ENCODE data around the gene FRS3. TPM values are rescaled to one million over a fixed set of nuclear protein-coding genes. Genes with fewer than 3 reads are reported as not detected.
A peak's percentile ranks its signal among the peaks of the same experiment; 100 is the strongest.
"Not testable (repeated sequence)": the region's sequence is repeated elsewhere in the genome, so short reads cannot be mapped to it uniquely, and the experiment has no call there.

FRS3 gene, protein sequence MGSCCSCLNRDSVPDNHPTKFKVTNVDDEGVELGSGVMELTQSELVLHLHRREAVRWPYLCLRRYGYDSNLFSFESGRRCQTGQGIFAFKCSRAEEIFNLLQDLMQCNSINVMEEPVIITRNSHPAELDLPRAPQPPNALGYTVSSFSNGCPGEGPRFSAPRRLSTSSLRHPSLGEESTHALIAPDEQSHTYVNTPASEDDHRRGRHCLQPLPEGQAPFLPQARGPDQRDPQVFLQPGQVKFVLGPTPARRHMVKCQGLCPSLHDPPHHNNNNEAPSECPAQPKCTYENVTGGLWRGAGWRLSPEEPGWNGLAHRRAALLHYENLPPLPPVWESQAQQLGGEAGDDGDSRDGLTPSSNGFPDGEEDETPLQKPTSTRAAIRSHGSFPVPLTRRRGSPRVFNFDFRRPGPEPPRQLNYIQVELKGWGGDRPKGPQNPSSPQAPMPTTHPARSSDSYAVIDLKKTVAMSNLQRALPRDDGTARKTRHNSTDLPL
- 6.7 TPM for total RNA-seq

DNA sequence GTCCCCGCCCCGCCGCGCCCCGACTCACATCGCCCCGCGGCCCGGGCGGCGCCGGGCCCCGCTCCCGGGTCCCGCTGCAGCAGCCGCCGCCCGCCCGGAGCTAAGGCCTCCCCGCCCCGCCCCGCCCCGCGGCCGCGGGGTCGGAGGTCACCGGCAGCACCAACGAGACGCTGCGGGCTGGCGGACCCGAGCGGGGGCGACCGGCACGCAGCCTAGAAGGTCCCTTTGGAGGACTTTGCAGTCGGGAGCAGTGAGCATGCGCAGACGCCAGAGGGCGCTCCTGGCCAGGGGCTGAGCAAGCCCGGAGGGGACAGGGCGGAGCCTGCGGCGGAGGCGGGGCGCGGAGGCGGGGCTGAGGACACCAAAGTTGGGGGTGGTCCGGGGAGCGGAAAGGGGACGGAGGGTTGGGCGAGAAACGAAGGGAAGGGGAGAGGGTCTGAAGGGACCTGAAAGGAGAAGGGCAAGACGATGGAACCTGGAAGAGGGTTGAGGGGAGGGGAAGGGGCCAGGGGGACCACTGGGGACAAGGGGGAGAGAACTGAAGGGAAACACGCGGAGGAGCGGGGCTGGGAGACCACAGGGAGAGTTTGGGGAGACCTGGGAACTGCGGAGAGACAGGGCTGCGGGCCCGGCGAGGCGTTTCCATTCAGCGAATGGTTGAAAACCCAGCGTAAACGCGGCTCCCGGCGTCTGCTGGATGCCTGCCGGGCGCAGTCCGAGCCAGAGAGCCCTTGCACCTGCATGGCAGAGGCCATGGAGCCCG lies at the start of gene FRS3:
Gene FRS3, minus strand, starts transcription at position 113 of the 763 bp plus-strand sequence. CDS start 2,913 bp downstream, outside the sequence.
- DNase-seq, result peak; percentile 99

DNA sequence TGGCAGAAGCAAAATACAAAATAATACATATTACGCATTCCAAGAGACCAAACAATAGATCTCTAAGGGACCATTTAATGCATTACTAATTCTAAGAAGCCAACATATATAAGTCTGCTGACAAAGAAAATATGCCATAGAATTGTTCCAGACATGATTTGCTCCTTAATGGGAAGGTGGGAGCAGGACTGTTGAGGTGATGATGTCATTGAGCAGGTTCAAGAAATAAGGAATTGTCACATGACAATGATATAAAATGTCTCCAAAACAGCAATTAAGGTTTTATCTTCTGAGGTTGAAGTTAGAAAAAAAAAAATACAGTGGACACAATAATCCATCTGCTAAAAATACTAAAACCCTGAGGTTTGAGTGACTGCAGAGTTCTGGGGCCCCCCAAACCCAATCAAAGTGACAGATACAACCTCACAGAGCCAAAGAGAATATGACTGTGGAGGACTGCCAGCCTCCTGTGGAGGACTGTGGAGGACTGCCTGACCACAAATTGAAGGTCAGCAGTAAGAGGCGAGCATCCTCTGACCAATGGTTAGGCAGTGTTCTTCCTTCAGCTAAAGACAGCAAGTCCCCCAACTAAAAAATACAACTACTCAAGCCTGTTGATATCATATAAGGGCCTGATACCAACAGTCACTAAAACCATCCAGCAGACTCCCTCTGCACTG lies 46.8 kb upstream of the FRS3 start:
- DNase-seq, result no peak

DNA sequence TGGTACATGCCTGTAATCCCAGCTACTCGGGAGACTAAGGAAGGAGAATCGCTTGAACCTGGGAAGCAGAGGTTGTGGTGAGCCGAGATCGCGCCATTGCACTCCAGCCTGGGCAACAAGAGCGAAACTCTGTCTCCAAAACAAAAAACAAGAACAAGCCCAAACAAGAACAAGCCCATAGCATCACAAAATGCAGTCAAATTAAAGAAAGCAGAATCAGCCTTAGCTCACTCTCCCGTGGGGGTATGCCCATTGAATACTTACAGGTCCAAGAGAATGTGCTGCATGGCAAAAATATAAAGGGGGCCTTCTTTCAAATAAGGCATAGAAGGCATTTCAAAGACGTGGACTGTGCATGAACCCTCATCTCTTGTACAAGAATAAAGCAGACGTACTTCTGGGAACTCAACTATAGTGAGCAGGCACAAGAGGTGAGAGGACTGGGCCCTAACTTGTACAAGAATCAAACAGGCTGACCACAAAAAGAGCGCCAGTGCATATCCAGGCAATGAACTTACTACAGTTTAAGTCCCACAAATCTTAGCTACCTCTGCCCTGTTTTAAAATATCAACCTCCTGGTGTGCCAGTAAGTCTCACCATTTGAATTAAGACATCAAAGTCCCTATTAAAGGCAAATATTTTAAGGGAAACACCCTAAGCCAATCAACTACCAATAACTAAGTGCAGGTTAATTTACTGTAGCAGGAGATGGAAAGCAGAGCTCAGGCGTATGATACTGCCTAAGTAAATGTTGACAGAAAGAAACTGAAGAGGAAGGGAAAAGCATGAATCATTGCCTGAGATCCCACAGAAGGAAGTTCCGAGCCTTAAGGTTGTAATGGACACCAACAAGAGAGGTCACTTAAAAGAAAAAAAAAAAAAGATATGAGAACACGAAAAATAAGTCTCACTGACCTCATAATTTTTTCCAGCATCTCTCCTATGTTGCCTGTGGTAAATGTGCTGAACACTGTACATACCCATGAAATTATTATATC lies 45.2 kb upstream of the FRS3 start:
- DNase-seq, result no peak

DNA sequence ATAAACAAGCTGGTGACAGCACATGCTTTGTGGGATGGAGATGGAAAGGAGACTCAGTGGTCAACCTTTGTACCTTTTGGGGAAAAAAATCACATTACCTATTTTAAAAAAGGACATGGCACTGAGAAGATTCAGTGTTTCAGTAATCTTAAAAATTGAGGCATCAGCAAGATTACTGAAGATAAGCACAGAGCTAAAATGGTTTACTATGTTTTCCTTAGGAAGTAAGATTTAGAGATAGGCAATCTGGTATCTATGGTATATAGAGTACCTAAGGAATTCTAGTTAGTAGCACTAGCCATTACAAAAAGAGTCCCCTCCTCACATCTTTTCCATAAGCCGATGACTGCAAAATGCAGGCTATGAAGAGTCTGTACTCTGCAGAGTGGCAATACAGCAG lies 43.5 kb upstream of the FRS3 start:
- DNase-seq, result no peak

DNA sequence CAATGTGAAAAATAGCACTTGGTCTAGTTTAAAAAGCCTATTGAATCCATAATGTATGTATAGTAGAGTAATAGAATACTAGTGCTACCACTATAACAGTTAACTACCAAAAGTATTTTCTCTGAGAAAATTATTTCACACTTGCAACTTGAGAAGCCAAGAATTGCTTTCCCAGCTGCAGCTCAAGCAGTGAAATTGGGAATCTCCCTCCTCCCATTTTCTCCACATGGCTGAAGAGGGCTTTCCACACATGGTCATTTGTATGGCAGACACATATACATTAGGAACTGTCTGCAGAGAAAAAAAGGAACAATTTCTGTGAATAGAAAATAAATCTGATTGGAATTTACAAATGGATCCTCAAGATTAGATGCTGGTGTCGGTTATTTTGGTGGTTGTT lies 42.3 kb upstream of the FRS3 start:
- DNase-seq, result no peak

DNA sequence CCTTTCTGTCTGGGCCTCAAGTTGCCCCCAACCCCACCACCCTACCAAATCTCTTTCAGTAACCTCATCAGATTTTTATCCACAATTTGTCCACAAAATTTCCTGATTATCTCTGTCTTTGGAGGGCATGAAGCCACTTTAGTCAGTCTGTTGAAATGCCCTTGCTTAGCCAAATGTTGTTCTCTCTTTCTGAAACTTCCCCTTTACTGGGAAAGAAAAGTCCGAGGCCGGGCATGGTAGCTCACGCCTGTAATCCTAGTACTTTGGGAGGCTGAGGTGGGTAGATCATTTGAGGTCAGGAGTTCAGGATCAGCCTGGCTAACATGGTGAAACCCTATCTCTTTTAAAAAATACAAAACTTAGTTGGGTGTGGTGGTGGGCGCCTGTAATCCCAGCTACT lies 41.6 kb upstream of the FRS3 start:
- no peak for DNase-seq

DNA sequence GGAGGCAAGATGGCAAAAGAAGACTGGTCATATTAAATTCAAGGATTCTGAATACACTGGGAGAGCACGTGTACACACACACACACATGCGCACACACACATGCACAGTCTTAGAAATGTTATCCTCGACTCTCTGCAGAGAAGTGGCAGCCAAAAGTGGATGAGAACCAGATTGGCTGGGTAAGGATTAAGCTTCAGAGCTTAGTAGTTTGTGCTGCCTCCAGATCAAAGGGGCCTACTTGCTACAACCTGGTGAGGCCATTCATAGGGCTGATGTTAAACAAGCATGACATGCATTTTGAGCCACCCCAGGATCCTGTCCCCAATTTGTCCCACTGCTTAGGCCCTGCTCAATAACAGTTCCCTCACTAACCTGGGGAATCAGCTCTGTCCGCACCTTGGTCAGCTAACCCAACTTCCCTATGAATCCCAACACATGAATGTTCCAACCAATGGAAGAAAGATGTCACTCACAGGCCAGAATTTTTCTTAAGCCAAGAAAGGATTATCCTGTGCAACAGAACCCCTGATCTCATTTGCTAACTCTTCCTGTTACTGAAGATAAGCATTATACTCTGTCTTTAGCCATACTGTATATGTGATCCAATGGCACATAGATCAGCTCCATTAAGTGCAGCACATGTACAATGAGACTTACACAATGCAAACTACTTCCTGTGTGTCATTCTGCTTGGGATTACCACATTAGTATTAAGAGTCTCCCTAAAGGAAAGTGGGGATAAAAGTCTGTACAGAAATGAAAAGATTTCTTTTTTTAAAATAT lies 38.8 kb upstream of the FRS3 start:
- no peak for DNase-seq

DNA sequence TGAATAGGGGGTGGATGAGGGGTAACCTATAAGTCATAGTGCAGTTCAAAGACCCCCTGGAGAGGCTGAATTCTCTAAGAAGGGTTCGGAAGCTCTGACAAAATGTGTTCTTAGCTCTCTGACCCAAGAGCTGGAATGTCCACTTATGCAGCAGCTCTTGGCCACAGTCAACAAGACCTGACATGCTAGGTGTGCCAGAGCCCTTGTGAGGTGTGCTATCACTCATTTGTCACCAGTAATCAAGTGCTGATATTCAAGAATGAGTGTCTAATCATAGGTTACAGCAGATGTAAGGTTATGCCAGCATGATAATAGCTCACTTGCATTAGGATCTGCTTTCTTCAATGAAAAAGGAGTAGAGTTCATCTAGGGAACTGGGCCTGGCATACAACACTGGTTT lies 35.9 kb upstream of the FRS3 start:
- DNase-seq, result no peak

DNA sequence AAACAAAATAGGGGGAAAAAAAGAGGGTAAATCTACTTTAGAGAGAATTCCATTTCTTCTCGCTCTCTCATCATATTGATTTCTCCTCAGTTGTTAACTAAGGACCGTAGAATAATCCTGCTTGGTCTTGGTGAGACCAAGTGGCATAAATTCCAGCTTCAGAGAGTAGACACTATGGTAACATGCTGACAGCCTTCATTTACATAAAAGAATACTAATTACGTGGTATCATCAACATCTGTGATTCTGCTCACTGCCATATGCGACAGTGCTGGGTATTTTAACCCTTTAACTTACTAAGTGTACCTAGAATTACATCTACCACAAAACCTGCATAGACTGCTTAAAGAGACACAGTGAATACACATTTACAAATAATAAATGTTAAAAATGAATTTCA lies 34.9 kb upstream of the FRS3 start:
- DNase-seq, result no peak

DNA sequence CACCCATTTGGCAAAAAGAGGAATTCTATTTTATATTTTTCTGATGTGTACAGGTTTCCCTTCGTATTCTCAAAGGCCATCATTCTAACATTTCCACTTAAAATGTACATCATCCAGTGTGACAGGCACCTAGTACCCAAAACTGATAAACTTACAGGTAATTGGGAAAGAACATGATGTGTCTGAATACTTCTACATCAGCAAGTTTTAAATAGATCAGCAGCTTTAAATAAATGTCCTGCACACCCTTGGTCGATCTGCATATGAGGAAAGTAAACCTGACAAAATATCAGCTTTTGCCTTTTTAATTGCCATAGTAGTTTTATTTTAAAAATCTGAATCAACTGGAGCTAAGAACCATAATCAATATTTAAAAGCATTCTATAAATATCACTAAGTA lies 34.3 kb upstream of the FRS3 start:
- DNase-seq, result no peak

DNA sequence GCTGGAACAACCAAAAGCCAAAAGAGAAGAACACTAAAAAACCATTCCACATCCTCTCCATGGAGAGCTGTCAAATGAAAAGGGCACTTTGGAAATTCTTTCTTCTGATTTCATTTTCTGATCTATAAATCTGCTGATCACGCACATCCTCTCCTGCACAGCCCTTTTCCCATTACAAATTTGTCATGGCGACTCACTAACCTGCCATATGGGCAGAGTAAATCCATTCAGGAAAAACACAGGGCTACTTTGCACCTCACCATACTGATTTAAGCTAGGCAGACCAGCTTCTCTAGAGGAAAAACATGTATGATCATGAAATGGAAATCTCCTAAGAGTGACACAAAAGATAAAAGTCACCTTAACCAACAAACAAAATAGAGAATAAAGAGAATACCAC lies 33.8 kb upstream of the FRS3 start:
- DNase-seq, result no peak

DNA sequence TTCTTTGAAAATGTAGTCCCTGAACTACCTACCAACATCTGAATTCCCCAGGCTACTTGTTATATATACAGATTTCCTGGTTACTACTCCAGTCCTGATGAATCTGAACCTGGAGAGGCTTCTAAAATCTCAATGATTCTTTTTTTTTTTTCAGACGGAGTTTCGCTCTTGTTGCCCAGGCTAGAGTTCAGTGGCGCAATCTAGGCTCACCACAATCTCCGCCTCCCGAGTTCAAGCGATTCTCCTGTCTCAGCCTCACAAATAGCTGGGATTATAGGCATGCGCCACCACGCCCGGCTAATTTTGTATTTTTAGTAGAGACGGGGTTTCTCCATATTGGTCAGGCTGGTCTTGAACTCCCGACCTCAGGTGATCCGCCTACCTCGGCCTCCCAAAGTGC lies 32.2 kb upstream of the FRS3 start:
- DNase-seq, result not testable (repeated sequence)

DNA sequence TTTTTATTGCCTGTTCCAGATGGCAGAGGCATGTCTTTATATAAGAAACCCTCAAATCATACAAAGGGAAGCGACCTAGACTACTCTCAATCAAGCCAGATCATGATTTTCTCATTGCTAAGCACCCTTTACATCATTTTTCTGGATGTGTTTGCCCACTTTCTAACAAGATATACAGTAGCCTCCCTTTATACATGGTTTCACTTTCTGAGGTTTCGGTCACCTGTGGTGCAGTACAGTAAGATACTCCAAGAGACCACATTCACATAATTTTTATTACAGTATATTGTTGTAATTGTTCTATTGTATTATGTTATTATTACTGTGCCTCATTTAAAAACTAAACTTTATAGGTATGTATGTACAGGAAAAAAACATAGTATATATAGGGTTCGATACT lies 31.4 kb upstream of the FRS3 start:
- no peak for DNase-seq

DNA sequence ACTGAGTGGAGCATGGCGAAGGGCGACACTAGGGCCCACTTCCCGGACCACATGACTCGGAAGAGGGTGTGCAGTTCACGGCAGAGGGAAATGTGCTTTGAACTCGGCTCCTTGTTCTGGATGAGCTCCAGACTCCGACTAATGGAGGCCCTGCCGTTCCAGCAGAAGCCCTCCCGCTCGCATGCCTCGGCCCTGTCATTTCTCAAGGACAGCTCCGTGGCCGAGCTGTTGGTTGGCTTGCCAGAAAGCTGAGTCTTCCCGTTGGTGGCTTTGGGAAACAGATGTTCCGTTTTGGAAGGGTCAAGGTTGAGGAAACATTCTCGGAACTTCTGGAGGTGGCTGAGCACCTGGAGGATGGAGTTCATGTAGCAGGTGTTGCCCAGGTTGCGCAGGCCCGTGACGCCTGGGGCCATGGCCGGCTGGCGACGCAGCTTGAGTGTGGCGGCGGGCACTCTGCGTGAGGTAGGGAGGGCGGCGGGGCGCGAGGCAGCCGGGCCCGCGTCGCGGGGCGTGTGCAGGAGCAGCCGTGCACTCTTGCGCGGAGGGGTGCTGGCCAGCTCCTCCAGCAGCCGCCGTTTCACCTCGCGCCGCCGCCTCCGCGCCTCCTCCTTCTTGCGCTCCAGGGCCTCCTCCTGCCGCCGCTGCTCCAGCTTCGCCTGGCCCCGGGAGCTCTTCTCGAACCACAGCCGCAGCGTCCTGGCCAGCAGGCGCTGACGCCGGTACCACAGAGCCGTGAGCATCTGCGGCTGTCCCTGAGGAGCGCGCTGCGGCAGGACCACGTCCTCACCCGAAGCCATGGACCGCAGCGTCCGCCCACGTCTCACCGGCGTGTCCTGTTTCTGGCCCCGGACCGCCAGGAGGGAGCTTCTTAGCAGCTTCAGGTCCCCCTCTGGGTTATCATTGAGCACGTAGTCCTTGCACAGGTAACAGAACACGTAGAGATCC lies 26.4 kb upstream of the FRS3 start:
- no peak for DNase-seq

DNA sequence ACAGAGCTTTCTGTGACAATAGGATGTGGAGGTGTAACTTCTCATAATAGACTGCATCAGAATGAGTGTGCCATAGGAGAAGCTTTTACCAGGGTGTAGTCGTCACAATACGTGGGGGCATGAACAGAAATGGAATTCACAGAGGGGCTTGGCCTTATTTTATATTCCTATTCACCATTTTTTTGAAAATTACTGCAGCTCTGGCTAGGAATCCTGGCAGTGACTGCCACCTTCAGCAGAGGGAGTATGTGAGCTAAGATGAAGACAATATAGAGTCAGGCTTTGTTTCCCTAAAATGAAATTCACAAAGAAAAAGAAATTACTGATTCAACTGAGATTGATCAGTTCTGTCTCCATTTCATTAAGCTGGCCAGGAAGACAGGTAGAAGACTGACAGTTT lies 21.7 kb upstream of the FRS3 start:
- no peak for DNase-seq

DNA sequence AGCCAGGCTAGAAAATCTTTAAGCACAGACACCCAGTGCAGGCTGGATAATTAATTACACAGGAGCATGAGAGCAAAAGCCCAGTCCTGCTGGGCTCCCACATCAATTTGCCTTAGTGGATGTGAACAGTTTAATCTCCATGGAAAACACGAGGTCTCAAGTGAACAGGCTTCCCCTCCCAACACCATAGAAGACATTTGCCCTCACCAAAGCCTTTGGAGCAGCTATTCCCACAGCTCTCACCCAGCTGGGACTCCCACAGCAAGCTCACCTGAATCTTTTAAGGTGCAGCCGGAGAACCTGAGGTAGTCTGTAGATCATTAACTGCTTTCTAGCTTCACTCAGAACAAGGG lies 19.8 kb upstream of the FRS3 start:
- no peak for DNase-seq

DNA sequence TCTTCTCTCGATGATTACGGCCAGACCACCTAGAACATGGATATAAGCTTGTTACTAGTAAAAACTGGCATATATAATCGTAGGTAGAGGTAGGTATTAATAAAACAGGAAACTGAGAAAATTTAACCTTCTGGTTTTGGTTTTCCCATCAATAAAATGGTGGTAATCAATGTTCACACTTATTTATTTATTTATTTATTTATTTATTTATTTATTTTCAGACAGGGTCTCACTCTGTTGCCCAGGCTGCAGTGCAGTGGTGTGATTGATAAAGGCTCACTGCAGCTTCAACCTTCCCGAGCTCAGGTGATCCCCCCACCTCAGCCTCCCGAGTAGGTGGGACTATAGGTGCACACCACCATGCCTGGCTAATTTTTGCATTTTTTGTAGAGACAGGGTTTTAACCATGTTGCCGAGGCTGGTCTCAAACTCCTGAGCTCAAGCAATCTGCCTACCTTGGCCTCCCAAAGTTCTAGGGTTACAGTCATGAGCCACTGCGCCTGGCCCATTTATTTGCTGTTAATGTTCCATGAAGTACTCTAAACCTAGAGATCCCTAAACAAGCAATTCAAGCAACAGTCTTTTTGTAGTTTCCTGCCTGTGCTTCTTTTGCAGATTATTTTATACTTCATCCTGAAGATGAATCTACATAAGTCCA lies 19.3 kb upstream of the FRS3 start:
- DNase-seq, result no peak

DNA sequence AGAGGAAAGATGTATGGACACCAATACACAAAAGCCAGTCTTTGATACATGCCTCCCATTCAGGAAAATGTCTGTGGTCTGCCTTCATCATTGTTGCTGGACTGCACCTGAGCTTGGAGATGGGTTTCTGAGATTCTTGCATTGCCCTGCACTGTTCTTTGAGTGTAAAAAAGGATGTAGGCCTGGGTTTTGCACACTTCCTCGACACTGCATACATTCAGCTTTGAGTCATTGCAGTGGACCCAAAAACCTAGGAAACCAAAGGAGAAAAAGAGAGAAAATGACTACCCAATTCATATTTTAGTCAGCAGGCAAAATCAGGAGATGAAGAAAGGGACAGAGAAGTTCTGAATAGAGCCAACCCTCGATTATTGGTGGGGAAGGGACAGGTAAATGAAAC lies 16.8 kb upstream of the FRS3 start:
- no peak for DNase-seq

DNA sequence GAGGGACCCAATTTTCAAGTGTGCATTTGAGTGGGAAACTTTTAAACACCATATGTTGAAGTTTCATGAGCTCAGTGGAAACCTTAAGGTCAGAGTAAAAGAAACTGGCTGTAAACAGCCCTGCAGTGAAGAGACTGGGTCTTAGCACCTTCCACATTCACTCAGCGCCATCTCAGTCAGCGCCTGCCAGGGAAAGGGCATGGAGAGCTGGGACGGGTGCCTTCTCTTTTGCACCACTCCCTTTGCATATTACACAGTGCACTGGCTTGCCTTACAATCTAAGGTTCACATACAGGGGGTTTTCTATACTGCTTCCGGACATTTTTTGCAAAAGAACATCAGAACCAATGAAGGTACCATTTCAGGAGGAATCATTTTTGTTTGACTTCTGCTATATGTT lies 12.3 kb upstream of the FRS3 start:
- DNase-seq, result no peak
